GM12892 (cell line): Measurements from ENCODE around the gene HOXC9.
"Not testable (repeated sequence)": the region's sequence is repeated elsewhere in the genome, so short reads cannot be mapped to it uniquely, and the experiment has no call there.

ENCODE experiments used
- DNase-seq: peaks from one replicate; pipeline ENCODE4 v3.0.0; 2011; ENCODE audit not compliant: insufficient read length
- FAIRE-seq: peaks from 2 replicates; lab custom pipeline; 2011; peaks lifted over from hg19 to GRCh38; lab: Jason Lieb, UNC
- POLR2A ChIP-seq: IDR thresholded peaks from 2 replicates; pipeline ENCODE4 v1.6.1; 2011; ENCODE audit warnings: low read depth, low read length, control low read depth
- POLR2AphosphoS5 ChIP-seq: IDR thresholded peaks from 2 replicates; pipeline ENCODE4 v1.6.1; 2011; ENCODE audit warnings: low read depth, low read length, control low read depth
- TAF1 ChIP-seq: IDR thresholded peaks from 2 replicates; pipeline ENCODE4 v1.6.1; 2011; ENCODE audit warnings: low read depth, mild to moderate bottlenecking, control low read depth, low read length, borderline replicate concordance

HOXC9 gene

DNA sequence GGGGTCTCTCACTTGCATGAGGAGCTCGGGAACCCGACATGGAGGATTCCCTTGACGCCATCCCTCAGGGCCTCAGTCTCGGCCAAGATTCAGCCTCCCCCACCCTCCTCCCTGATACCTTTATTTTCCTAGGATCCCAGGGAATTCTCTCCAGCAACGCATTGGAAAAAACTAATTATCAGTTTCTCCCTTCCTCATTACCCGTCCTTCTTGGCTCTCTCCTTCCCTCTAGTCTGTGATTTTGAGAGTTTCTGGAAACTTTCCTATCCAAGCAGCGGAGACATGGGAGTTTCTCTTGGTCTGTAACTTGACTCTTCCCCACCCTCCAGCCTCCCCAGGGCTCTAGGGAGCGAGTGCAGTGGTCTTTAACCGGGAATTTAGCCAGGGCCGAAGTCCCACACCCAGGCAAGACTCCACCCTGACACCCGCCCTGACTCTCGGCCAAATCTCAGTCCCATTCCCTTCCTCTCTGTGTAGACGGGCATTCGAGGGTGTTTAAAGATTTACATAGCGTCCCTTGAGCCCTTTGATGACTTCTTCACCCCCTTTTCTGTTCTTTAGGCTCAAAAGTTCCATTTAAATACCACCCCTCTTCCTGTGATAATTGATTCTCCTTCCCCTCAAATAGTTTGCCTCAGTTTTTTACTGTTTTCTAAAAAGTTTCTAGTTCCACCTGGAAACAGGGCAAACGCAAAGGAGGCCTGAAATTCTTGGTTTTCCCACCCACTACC lies 39.6 kb downstream of the HOXC9 start:
- TF ChIP-seq POLR2AphosphoS5: no peak
- no peak for TF ChIP-seq POLR2A
- no peak for TF ChIP-seq TAF1
- DNase-seq (no peak), FAIRE-seq (no peak)

- no peak for TF ChIP-seq POLR2AphosphoS5
- TF ChIP-seq POLR2A: no peak
- no peak for TF ChIP-seq TAF1
- DNase-seq (no peak), FAIRE-seq (peak; percentile 27)
These were observed 40.2 kb downstream of the HOXC9 start for GRCh38 chr12:54040148-54040494.

GRCh38 chr12:54040648-54041047 lies 40.7 kb downstream of the HOXC9 start:
- FAIRE-seq (no peak), DNase-seq (no peak)
- TF ChIP-seq TAF1 (no peak), POLR2AphosphoS5 (no peak), POLR2A (no peak)

GRCh38 chr12:54041097-54041690 lies 41.2 kb downstream of the HOXC9 start:
- TF ChIP-seq POLR2AphosphoS5: no peak
- TF ChIP-seq TAF1: no peak
- no peak for TF ChIP-seq POLR2A
- FAIRE-seq (no peak), DNase-seq (no peak)

- not testable (repeated sequence) for FAIRE-seq, DNase-seq
These were observed 42.1 kb downstream of the HOXC9 start for GRCh38 chr12:54042033-54042432.

- DNase-seq (no peak), FAIRE-seq (no peak)
- TF ChIP-seq TAF1: no peak
- TF ChIP-seq POLR2AphosphoS5: no peak
- no peak for TF ChIP-seq POLR2A
These were observed 43.3 kb downstream of the HOXC9 start for GRCh38 chr12:54042970-54043853.

GRCh38 chr12:54044425-54045103 lies 44.6 kb downstream of the HOXC9 start:
- TF ChIP-seq TAF1: no peak
- TF ChIP-seq POLR2AphosphoS5: no peak
- TF ChIP-seq POLR2A: no peak
- DNase-seq: no peak
- peak; percentile 40 for FAIRE-seq

DNA sequence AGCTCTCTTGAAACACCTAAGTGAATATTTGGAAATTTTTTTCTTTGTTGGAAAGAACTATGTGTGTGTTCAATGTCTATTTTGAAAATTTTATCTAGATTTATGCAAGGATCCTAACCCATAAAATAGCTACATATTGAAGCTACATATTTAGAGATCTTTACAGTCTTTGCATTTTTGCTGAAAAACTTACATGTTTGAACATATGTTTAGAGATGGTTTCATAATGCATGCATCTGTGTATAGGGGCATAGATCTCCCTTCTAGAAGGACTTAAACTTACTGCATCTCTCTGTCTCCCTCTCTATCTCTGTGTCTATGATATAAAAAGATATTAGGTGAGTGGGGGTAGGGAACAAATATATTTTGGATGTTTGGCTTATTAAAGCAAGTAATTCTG lies 45.4 kb downstream of the HOXC9 start:
- peak; percentile 42 for FAIRE-seq
- no peak for TF ChIP-seq POLR2A
- TF ChIP-seq POLR2AphosphoS5: no peak
- no peak for TF ChIP-seq TAF1
- no peak for DNase-seq

DNA sequence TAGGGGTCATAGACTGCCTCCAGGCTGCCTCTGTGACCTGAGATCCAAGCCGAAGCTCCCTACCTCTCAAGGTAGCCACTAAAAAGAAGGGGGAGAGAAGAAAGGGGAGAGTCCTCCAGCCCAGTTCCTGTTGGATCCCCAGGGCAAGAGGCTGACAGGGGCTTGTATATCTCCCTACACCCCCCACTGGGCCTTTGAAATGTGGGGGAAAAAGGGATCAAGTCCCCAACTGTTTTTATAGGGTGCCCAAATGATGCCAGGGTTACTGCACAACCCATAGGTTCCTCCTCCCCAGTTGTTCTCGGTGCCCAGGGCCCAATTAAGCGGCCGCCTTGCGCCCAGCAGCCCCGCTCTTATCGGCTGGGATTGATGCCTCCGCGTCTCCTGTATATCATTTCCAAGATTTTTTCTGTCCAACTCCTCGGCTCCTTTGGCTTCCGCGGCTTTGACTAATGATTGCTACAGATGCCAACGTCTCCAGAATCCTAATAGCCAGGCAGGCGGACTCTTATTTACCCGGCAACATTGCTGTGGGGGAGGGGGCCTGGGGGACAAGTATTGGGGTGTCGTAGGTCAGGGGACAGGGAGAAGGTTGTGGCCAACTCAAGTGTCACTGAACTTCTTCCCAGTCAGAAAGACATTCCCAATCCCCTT lies 46.0 kb downstream of the HOXC9 start:
- DNase-seq (no peak), FAIRE-seq (no peak)
- TF ChIP-seq POLR2A (no peak), POLR2AphosphoS5 (no peak), TAF1 (no peak)

GRCh38 chr12:54046809-54047159 lies 46.8 kb downstream of the HOXC9 start:
- DNase-seq: no peak
- TF ChIP-seq POLR2A: no peak
- TF ChIP-seq TAF1: no peak
- no peak for TF ChIP-seq POLR2AphosphoS5
- FAIRE-seq: no peak
